Gastroesophageal sphincter (tissue), 3 donors: Measurements from ENCODE around the gene TACSTD2.

Source experiments
- EP300 ChIP-seq: sonication (generic); formaldehyde crosslinking; IDR thresholded peaks from one replicate; pipeline ENCODE4 v1.6.1; 2017; ENCODE audit warnings: antibody characterized with exemption, mild to moderate bottlenecking
- POLR2A ChIP-seq, 2 donors: fragments of 450-650 bp; IDR thresholded peaks; one replicate each; pipeline ENCODE4 v1.6.1; 2017; ENCODE audit warnings: antibody characterized with exemption in 2 of 2, mild to moderate bottlenecking in 2 of 2, moderate library complexity in 1 of 2
- POLR2AphosphoS5 ChIP-seq: sonication (generic); formaldehyde crosslinking; IDR thresholded peaks from one replicate; pipeline ENCODE4 v1.6.1; 2017; ENCODE audit warnings: antibody characterized with exemption
- TF ChIP-seq, protein P1 (sequence below), 4 experiments: fragments of 200-600 bp in 2 of 4; fragments of 450-650 bp in 2 of 4; sonication (generic) in 1 of 4; IDR thresholded peaks; one replicate each; pipeline ENCODE4 v1.5.1; 2017 to 2019; ENCODE audit warnings: antibody characterized with exemption in 4 of 4, mild to moderate bottlenecking in 2 of 4, moderate library complexity in 2 of 4

DNA sequence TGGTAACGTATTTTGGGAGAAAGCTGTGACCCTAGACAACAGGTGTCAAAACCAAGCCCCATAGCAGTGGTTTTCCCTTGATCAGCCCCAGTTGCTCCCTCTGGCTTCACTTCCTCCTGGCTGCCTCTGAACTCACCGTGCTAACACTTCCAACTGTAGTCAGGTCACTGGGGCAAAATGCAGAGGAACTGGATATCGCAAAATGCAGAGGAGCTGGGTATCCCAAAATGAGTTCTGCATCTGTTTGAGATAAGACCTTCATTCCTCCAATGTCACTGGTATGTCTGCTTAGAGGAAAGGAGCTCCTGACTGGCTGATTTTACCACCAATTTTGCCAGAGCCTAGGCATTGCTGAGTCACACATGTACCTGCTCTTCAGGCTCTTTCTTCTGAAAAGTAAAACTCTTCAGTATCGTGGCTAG is 19.6 kb upstream of the TACSTD2 start:
- TF ChIP-seq POLR2A (IDR thresholded peaks at IDR 0.05) = no peak
- TF ChIP-seq, protein P1, sequence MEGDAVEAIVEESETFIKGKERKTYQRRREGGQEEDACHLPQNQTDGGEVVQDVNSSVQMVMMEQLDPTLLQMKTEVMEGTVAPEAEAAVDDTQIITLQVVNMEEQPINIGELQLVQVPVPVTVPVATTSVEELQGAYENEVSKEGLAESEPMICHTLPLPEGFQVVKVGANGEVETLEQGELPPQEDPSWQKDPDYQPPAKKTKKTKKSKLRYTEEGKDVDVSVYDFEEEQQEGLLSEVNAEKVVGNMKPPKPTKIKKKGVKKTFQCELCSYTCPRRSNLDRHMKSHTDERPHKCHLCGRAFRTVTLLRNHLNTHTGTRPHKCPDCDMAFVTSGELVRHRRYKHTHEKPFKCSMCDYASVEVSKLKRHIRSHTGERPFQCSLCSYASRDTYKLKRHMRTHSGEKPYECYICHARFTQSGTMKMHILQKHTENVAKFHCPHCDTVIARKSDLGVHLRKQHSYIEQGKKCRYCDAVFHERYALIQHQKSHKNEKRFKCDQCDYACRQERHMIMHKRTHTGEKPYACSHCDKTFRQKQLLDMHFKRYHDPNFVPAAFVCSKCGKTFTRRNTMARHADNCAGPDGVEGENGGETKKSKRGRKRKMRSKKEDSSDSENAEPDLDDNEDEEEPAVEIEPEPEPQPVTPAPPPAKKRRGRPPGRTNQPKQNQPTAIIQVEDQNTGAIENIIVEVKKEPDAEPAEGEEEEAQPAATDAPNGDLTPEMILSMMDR (IDR thresholded peaks at IDR 0.05) = no peak
- TF ChIP-seq POLR2AphosphoS5 = no peak
- TF ChIP-seq EP300 = no peak
